GM21825 (cell line): Measurements from ENCODE around the gene LAMC1.

Experiments used
- ATAC-seq: cut with Tn5 transposase; IDR thresholded peaks from one replicate; pipeline ENCODE4 v1.9.1; 2021; ENCODE audit warnings: mild to moderate bottlenecking, moderate library complexity; ENCODE audit not compliant: unreplicated experiment

LAMC1 gene

DNA sequence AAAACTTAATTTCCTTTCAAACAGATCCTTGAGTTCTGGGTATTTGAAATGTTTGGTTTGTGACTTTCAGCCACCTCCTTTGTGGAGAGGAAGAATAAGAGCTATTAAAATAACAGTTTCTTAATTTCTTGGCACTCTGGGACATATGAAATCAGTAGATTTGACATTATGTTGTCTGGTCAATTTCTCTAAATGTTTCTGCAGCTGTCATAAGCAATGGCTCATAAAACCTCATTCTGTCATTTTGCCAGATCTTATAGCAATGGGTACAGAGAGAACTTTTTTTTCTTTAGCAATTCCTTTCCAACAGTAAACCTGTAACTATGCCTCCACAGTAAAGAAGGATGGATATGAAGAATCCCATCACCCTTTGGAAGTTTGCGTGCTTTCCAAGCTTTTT is 52.6 kb downstream of the LAMC1 start:
- ATAC-seq: no peak

DNA sequence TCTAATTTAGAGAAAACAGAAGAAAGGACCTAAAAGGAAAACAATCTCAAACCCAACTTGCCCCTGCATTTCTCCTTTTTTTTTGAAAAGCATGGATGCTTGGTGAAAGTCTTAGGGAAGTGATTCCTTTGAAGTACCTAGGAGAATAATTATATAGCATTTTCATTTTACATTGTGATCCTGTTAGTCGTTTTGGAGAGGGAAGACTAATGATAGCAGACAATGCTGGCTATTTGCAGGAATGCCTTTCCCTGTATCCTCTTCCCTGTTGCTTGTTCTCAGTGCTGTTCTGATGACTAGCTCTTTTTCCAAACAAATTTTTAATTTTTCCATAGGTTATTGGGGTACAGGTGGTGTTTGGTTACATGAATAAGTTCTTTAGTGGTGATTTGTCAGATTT is 53.9 kb downstream of the LAMC1 start:
- no peak for ATAC-seq

DNA sequence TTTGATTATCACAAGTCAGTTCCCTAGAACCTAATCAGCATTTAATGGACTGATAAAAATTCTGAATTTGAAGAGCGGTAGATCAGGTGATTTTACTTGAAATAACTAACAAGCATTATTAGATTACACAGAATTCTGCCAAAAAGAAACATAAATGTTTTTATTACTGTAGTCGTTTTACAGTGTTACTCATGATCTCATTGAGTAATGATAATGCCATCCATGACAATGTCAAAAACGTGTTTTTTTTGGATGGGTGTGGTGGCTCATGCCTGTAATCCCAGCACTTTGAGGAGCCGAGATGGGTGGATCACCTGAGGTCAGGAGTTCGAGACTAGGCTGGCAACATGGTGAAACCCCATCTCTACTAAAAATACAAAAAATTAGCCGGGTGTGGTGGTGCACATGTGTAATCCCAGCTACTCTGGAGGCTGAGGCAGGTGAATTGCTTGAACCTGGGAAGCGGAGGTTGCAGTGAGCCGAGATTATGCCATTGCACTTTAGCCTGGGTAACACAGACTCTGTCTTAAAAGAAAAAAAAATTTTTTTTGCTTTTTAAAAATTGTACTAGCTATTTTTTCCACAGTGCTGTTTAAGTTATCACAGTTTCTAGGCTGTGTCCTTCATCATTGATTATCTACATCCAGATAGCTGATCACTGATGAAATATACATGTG is 56.6 kb downstream of the LAMC1 start:
- no peak for ATAC-seq

DNA sequence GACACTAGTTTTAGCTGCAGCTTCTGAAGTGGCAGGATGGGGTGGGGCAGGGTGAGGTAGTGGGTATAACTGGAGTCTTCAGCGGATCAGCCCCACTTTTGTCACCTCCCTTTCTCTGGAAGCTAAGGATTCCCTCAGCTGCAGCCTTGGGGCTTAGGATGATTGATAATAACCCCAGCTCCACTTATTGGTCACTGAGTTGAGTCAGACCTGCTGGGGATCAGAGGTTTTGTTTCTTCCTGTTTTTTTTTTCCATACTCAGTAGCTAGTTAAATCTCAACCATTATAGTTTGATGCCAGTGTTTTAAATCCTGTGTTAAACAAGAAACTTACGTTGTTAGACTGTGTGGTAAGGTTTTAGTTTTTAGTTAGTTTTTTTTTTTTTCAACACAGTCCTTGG is 57.2 kb downstream of the LAMC1 start:
- no peak for ATAC-seq

DNA sequence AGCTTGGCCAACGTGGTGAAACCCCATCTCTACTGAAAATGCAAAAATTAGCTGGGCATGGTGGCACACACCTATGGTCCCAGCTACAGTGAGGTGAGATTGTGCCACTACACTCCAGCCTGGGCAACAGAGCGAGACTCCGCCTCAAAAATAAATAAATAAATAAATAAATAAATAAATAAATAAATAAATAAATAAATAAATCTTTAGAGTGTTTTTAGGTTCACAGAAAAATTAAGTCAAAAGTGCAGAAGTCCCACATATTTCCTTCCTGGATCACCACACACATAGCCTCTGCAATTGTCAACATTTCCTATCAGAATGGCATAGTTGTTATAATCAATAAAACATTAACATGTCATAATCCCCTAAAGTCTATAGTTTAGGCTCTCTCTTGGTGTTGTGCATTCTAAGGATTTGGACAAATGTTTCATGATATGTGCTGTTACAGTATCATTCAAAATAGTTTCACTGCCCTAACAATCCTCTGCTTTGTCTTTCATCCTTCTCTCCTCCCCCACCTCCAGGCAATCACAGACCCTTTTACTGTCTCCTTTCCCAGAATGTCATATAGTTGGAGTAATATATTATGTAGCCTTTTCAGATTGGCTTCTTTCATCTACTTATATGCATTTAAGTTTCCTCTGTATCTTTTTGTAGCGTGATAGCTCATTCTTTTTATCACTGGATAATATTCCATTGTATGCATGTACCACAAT is 58.3 kb downstream of the LAMC1 start:
- no peak for ATAC-seq

DNA sequence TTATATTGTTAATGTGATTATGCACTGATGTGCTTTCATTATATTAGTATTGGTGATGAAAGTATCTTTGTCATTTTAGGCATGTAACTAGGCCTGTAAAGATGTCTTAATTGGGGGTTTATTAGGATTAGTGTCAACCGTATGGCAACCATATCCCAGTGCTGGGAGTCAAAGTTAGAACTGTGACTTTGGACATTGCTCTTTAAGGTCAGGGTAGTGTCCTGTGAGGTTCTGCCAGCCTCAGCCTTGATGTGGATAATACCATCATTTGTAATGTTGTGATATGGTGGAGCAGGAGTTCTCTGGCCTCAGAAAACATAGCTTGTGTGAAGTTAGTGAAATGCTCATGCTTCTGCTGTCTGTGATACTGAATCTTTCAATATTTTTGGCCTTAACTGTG is 59.4 kb downstream of the LAMC1 start:
- no peak for ATAC-seq

DNA sequence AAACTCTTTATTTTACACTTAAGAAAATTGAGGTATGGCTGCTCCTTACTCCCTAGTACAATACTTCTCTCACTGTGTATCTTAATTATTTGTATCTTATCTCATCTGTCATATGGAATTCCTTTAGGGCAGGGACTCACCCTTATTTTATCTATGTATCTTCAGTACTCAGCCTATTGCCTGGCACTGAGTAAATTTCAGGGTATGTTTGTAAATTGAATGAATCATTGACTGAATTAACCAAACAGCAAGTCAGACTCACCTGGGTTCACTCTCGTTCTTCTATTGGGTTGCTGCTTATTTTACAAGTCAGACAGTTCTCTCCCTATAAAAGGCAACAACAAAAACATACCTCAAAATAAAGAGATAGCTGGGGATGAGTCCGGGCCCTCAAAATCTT is 63.8 kb downstream of the LAMC1 start:
- no peak for ATAC-seq

DNA sequence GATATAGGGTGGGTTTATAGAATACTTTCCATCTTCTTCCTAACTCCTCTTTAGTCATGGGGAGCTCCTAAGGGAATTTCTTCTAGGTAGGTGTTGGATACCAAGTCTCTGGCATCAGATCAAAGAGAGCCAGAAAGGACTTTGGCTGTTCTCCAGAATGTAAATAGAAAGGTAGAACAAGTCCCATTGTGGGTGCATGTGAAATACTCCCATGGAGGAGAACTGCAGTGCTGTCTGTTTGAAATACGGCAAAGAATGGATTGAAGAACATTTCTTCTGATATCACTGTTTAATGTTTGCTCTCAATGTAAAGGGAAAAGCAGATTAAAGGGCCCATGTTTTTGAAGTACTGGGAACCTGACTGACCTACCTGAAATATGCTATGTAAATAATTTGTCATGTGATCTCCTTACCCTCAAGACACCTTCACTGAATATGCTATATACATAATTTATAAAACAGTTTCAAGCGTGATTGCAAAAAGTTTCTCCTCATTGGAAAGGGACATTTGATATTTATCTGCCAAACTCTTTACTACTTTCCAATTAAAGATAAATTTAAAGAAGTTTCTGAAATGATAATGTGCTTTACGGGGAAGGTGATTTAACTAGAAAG is 65.9 kb downstream of the LAMC1 start:
- no peak for ATAC-seq

DNA sequence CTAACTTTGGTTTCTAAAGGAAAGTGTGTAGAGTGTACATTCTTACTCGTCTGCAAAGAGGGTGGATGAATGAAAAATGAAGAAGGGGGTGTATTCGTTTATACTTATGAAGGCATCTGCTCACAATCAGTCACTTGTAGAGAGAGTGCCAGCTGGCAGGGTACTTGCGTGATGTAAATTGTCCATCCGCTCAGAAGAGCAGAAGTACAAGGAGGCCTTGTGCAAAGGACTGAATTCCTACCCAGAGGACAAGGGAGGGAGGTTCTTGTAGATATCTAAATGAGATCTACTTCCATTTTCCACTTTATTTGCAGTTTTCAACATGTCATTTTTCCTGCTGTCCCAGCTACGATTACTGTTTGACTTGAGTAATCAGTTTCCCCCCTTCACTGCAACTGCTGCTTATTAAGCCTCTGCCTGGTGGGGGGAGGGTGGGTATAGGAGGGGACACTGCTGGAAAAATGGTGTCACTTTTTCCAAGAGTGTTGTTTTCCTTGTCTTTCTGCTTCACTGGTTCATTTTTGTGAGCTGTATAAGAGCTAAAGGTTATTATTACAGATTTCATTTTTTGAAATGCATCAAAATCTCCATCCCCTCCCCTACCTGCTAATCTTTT is 67.3 kb downstream of the LAMC1 start:
- no peak for ATAC-seq

DNA sequence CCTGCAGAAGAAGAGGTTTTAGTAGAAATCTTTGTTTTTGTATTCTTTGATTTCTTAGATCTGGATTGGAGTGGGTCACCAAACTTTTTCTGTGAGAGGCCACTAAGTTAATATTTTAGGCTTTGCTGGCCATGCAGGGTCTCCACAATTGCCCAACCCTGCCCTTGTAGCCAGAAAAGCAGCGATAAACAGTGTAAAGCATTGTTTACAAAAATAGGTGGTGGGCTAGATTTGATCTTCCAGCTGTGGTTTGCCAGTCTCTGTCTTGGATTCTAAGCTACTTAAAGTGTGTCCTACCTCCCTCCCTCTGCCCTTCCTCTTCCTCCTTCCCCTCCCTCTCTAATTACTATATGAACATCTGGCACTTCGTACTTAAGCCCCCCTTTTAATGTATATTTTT is 68.0 kb downstream of the LAMC1 start:
- ATAC-seq: no peak

DNA sequence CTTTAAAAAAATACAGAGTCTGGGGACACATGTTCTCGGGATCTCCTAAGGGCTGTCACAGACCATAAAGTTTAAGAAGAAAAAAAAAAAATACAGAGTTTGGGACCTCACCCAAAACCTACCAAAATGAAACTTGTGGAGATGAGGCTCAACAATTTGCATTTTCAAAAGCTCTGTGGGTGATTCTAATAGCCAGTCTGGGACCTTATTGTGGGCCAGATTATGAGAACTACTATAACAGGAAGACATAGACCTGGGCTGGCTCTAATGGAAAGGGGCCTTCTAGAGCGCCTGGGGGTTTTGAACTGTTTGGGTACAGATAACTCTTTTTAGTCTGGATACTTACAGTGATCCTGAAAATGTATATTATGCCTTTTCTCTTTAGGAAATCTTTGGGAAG is 69.1 kb downstream of the LAMC1 start:
- no peak for ATAC-seq

DNA sequence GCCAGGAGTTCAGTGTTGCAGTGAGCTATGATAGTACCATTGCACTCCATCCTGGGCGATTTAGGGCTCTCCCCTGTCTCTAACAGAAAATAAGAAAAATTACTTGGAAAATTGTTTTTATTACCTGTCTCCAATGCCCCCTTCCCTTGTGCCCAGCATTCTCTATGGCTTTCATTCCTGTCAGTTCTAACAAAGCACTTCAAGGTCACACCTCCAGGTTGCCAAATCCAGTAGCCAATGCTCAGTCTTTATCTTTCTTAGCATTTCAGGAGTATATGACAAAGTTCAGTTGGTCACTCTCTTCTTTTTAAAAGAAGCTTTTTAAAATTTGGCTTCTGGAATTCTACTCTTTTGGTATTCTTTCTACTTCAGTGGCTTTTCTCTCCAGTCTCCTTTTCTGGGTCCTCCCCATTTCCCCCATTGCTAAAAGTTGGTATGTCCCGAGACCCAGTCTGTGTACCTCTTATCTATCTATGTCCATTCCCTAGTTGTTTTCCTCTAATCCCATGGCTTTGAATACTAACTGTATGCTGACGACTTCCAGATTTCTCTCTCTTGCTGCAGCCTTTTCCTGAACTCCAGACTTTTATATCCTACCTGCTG is 69.9 kb downstream of the LAMC1 start:
- no peak for ATAC-seq

DNA sequence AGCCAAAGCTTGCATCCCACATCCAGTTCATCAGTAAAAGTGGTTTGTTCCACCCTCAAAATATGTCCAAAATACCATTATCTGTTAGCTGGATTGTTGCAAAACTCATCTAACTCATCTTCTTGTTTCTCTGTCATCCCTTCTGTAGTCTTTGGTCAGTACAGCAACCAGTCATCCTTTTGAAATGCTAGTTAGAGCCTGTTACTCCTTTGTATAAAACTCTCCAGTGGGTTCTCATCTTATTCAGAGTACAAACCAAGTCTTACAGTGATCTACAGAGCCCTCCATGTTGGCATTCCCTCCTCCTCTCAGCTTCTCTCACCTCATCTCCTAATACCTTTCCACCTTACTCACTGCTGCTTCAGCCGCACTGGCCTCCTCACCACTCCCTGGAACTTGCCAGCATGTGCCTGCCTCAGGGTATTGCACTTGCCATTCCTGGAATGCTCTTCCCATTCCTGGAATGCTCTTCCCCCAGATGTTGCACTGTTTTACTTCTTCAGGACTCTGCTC is 70.6 kb downstream of the LAMC1 start:
- ATAC-seq: no peak

DNA sequence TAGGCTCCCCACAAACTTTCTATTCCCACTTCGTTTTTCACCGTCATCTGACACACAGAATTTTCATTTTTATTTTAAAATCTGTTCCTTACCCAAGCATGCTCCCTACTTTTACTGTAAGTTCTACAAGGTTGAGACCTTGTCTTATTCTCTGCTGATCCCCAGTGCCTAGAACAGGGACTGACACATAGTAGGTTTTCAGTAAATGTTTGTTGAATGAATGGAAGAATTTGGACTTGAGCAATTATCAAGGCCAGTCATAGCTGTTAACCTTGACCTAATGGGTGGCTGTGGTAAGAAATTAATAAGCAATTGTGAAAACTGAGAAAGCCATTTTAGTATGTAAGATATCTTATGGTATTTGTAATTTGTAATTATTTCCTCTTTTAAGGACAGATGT is 71.1 kb downstream of the LAMC1 start:
- ATAC-seq: no peak

DNA sequence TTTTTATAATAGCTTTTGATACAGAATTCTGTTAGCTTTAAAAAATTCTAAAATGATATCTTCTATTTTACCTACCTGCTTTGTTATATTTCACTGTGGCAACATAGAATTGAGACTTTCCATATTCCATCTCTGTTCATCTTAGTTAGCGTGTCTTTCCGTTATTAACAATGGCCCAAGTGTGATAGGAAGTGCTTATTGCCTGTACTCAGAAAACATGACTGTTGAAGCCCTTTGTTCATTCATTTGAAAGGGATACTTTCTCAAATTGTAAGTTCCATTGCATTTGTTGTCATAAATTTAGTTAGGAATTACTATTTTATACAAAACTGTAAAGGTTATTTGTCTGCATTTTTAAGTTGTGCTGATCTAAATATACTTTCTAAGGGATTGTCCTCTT is 73.1 kb downstream of the LAMC1 start:
- ATAC-seq: no peak

DNA sequence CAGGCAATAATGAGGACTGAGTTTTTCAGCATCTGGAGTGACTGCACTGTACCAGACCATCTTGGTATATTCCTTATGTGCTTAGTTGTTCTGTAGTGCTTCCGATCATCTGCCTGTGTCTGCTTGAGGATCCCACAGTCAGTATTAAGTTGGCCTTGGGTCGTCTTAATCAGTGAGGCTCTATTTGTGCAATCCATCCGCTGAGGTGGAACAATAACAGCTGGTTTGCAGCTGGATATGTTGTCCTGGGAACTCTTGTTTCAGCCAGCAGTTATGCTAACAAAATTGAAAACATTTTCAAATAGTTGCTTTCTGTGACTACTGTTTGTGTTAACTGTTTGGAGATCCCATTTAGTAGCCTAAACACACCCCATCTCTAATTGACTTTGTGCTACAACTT is 73.7 kb downstream of the LAMC1 start:
- no peak for ATAC-seq

DNA sequence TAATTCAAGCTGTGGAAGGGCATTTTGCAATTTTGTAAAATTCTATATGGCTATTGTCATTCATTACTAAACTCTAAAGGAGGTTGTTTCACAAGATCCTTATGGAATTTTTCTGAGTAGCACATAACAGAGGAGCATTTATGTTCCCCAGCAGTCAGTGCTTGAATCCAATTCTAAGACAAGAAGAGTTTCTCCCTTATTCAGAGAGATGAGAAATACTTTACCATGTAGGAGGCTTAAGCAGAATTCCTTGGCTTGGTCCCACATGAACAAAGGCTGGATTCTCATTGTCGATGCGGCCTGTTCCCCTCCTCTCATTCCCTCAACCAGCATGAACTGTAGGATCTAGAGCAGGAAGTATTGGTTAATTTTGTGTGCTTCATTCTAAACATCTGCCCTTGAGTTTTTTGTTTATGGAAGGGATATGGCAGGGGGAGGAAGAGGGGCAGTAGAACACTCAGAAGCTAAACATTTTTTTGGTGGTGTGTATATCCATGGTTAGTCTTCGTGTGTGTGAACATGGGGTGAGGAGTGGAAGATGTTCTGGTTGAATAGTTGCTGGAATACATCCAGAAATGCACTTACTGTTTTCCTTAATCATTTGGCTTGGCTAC is 74.3 kb downstream of the LAMC1 start:
- no peak for ATAC-seq

DNA sequence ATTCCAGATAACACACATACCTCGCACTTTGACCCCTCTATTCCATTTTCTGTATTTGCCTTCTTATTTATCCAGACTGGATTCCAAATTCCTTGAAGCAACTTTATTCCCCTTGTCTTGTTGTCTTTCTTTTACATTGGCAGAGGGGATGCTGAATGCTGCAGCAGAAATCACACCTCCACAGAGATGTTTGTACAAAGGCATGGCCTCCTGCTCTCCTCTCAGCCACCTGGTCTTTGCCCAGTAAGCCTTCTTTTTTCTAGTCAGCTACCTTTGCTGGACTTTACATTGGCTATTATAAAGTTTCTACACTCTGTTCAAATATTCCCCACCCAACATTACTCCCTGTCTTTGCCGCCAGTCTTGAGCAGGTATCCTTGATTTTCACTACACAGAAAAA is 75.1 kb downstream of the LAMC1 start:
- ATAC-seq: no peak

DNA sequence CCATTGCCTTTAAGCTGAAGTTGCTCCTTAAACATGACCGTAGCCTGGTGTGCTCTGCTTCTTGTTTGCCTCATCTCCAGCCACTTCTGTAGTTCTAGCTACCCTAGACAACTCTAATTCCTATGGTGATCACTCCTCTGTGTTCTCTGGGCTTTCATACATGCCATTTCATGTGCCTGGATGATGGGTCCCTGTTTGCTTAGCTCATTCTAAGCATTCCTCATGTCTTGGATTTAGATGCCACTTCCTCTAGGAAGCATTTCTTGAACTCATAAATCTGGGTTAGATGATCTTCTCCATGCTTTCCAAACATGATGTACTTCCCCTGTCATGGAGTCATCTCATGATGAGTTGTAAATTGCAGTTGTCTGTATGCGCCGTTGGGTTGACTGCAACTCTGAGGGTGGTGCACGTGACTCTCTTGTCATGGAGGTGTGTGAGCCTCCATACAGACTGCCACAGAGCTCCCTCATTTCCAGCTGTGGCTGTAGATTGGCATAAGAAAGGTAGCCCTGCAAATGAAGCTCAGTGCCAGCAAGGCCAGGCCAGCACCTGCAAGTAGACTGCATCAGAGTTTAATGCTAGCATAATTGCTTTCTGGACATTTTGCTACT is 77.2 kb downstream of the LAMC1 start:
- no peak for ATAC-seq

DNA sequence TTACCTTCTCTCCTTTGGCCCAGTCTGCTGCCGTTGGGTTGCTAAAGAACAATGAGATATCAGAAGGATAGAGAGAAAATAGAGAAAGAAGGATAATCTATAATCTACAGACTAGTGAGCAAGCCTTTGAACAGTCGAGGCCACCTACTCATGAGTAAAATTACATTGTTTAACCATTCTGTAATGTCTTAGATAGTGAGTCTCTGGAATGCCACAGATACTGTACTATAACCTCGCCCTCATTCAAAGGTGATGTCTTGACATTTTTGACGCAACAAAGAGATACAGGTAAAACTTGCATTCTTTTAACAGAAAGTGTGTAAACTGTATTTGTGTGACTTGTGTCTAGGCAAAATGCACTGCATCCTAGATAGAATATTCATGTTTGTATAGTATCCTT is 77.9 kb downstream of the LAMC1 start:
- no peak for ATAC-seq
